WTC11 (cell line): ENCODE data around the gene STK32B.

ENCODE experiments used
- ATF2 ChIP-seq: sonication (generic); formaldehyde crosslinking; IDR thresholded peaks from 2 replicates; pipeline ENCODE4 v1.8.1; 2022; ENCODE audit warnings: low read depth, missing genetic modification reagents, borderline replicate concordance
- ATF3 ChIP-seq: sonication (generic); formaldehyde crosslinking; conservative IDR thresholded peaks from 2 replicates; pipeline ENCODE4 v1.8.1; 2022; ENCODE audit warnings: mild to moderate bottlenecking, missing genetic modification reagents
- CTCF ChIP-seq: fragments of 200-600 bp; IDR thresholded peaks from 2 replicates; pipeline ENCODE4 v1.8.0; 2022; ENCODE audit warnings: antibody characterized with exemption
- ELF4 ChIP-seq: sonication (generic); formaldehyde crosslinking; IDR thresholded peaks from 2 replicates; pipeline ENCODE4 v1.8.1; 2022; ENCODE audit warnings: low read depth, mild to moderate bottlenecking, moderate library complexity, missing genetic modification reagents
- MAX ChIP-seq: sonication (generic); formaldehyde crosslinking; IDR thresholded peaks from 2 replicates; pipeline ENCODE4 v1.8.0; 2022; ENCODE audit warnings: mild to moderate bottlenecking, missing genetic modification reagents
- PRDM15 ChIP-seq: sonication (generic); formaldehyde crosslinking; IDR thresholded peaks from 2 replicates; pipeline ENCODE4 v1.8.0; 2022; ENCODE audit warnings: missing genetic modification reagents
- USF2 ChIP-seq: sonication (generic); formaldehyde crosslinking; IDR thresholded peaks from 2 replicates; pipeline ENCODE4 v1.8.1; 2023; ENCODE audit warnings: mild to moderate bottlenecking, missing genetic modification reagents, moderate library complexity

- TF ChIP-seq CTCF (no peak), MAX (CRISPR knock-in tag) (no peak), PRDM15 (no peak), USF2 (CRISPR knock-in tag) (no peak), ATF3 (CRISPR knock-in tag) (no peak), ELF4 (no peak), ATF2 (CRISPR knock-in tag) (no peak)
Measured at GRCh38 chr4:5222047-5222446, 170.8 kb downstream of the STK32B start.
